HL-60 (cell line): ENCODE data around the gene PDSS2.

Experiments used
- DNase-seq, 2 experiments: peaks; one replicate each; pipeline ENCODE4 v3.0.0-alpha.2; 2010 to 2020; ENCODE audit warnings: low read depth in 1 of 2, low spot score in 1 of 2
- H3K27ac ChIP-seq: fragments of 250-450 bp; sonication (Bioruptor Pico); replicated peaks from 2 replicates; pipeline ENCODE4 v1.5.1; 2020; ENCODE audit warnings: mild to moderate bottlenecking, moderate library complexity
- H3K27me3 ChIP-seq: fragments of 250-450 bp; sonication (Bioruptor Pico); 2 replicates; pipeline ENCODE4 v1.5.1; 2021; ENCODE audit warnings: mild to moderate bottlenecking, moderate library complexity; ENCODE audit not compliant: insufficient read depth, poor library complexity, severe bottlenecking
- H3K4me3 ChIP-seq: replicated peaks from 2 replicates; pipeline ENCODE4 v1.5.1; 2011; ENCODE audit warnings: mild to moderate bottlenecking, control low read depth, low read length; ENCODE audit not compliant: insufficient read depth
- CTCF ChIP-seq: IDR thresholded peaks from one replicate; pipeline ENCODE4 v1.5.1; 2011; ENCODE audit warnings: low read length, control low read depth, inconsistent platforms; ENCODE audit not compliant: insufficient read depth
- GABPA ChIP-seq: IDR thresholded peaks from 2 replicates; pipeline ENCODE4 v1.6.1; 2012; ENCODE audit warnings: low read depth
- POLR2AphosphoS5 ChIP-seq: IDR thresholded peaks from 2 replicates; pipeline ENCODE4 v1.6.1; 2012; ENCODE audit warnings: low read depth
- REST ChIP-seq: IDR thresholded peaks from 2 replicates; pipeline ENCODE4 v1.6.1; 2012; ENCODE audit warnings: low read depth; ENCODE audit not compliant: insufficient replicate concordance
- SPI1 ChIP-seq: IDR thresholded peaks from 2 replicates; pipeline ENCODE4 v1.6.1; 2012; ENCODE audit warnings: low read depth, mild to moderate bottlenecking, borderline replicate concordance

Gene PDSS2

GRCh38 chr6:107355659-107356058 lies 103.7 kb downstream of the PDSS2 start:
- TF ChIP-seq CTCF (no peak), SPI1 (no peak), GABPA (no peak)
- Histone ChIP-seq H3K4me3 (no peak overlapping the region), H3K27me3 (no peaks in the 10 kb centered on the region), H3K27ac (no peak overlapping the region)
- no peak for DNase-seq

GRCh38 chr6:107354451-107354850 lies 104.9 kb downstream of the PDSS2 start:
- Histone ChIP-seq H3K27me3 (no peaks in the 10 kb centered on the region), H3K4me3 (no peak overlapping the region), H3K27ac (no peak overlapping the region)
- no peak for TF ChIP-seq REST
- TF ChIP-seq POLR2AphosphoS5 = no peak
- TF ChIP-seq CTCF = no peak
- TF ChIP-seq GABPA = no peak
- no peak for TF ChIP-seq SPI1
- DNase-seq = no peak

GRCh38 chr6:107353773-107354382 lies 105.5 kb downstream of the PDSS2 start:
- Histone ChIP-seq H3K4me3 (no peak overlapping the region), H3K27me3 (no peaks in the 10 kb centered on the region), H3K27ac (no peak overlapping the region)
- TF ChIP-seq REST = no peak
- no peak for TF ChIP-seq CTCF
- no peak for TF ChIP-seq POLR2AphosphoS5
- TF ChIP-seq GABPA = no peak
- no peak for TF ChIP-seq SPI1
- DNase-seq = no peak

- Histone ChIP-seq H3K27ac (no peak overlapping the region), H3K4me3 (no peak overlapping the region), H3K27me3 (no peaks in the 10 kb centered on the region)
- TF ChIP-seq REST = no peak
- TF ChIP-seq SPI1 = no peak
- no peak for TF ChIP-seq CTCF
- no peak for TF ChIP-seq POLR2AphosphoS5
- no peak for DNase-seq
Measured at GRCh38 chr6:107348224-107348623, 111.1 kb downstream of the PDSS2 start.
